Mesothelial cell of epicardium (in vitro differentiated cells): ENCODE data around the gene KRTAP4-9. TPM values are rescaled to one million over a fixed set of nuclear protein-coding genes. Genes with fewer than 3 reads are reported as not detected.
"Not testable (repeated sequence)": the region's sequence is repeated elsewhere in the genome, so short reads cannot be mapped to it uniquely, and the experiment has no call there.

Experiments
- DNase-seq, 2 experiments: peaks; one replicate each; pipeline ENCODE4 v3.0.0; 2021; ENCODE audit warnings: low spot score in 2 of 2; ENCODE audit not compliant: unreplicated experiment in 2 of 2
- H3K27ac Mint-ChIP-seq: 2 replicates; pipeline ENCODE4 v1.8.0; 2021; ENCODE audit warnings: mixed read lengths
- H3K27me3 Mint-ChIP-seq: 2 replicates; pipeline ENCODE4 v1.8.0; 2021; ENCODE audit warnings: low read depth, mixed read lengths
- H3K36me3 Mint-ChIP-seq: 2 replicates; pipeline ENCODE4 v1.8.0; 2021; ENCODE audit warnings: mixed read lengths
- H3K4me1 Mint-ChIP-seq: 2 replicates; pipeline ENCODE4 v1.8.0; 2021; ENCODE audit warnings: mixed read lengths
- H3K4me3 Mint-ChIP-seq: 2 replicates; pipeline ENCODE4 v1.8.0; 2021; ENCODE audit warnings: mild to moderate bottlenecking, moderate library complexity, mixed read lengths
- H3K9me3 Mint-ChIP-seq: 2 replicates; pipeline ENCODE4 v1.8.0; 2021; ENCODE audit warnings: mixed read lengths
- total RNA-seq: library from RNA; stranded (reverse); gene quantifications from 3 replicates; pipeline ENCODE4 v1.2.1, GENCODE V29; 2021
- TF ChIP-seq, protein P1 (sequence below): fragments of 200-600 bp; sonication (generic); IDR thresholded peaks from one replicate; pipeline ENCODE4 v1.5.0; 2021; ENCODE audit warnings: antibody characterized with exemption; ENCODE audit not compliant: unreplicated experiment

KRTAP4-9 gene
- total RNA-seq, 1 donor from 2014 or later = not detected

DNA sequence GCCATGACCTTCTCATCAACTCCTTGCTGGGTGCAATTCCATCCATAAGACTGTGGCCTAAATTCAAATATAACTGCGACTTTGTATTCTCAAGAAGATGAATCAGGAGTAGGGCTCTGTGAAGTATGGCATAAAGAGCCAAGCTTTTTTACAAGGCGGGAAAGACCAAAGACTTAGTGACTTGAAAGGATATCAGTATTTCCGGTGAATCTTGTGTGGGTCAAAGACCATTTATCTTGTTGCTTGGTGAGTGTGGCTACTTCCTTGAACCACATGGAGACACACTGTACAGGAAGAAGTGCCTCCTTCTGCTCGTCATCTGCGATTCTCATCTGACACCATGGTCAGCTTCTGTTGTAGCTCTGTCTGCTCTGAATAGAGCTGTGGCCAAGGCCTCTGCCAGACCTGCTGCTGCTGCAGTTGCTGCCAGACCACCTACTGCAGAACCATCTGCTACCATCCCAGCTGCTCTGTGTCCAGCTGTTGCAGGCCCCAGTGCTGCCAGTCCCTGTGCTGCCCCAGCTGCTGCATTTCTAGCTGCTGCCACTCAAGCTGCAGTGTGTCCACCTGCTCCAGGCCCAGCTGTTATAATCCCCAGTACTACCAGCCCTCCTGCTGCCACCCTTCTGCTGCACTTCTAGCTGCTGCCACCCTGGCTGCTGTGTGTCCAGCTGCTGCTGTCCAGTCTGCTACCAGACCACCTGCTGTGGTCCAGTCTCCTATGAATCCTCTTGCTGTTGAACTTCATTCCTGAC, 33.4 kb upstream of the KRTAP4-9 start:
- no peak for DNase-seq
- Mint-ChIP-seq H3K27ac (no peak overlapping the region), H3K4me3 (no peak overlapping the region), H3K9me3 (no peaks in the 10 kb centered on the region), H3K4me1 (no peaks in the 10 kb centered on the region), H3K27me3 (no peaks in the 10 kb centered on the region), H3K36me3 (no peaks in the 10 kb centered on the region)
- TF ChIP-seq, protein P1, sequence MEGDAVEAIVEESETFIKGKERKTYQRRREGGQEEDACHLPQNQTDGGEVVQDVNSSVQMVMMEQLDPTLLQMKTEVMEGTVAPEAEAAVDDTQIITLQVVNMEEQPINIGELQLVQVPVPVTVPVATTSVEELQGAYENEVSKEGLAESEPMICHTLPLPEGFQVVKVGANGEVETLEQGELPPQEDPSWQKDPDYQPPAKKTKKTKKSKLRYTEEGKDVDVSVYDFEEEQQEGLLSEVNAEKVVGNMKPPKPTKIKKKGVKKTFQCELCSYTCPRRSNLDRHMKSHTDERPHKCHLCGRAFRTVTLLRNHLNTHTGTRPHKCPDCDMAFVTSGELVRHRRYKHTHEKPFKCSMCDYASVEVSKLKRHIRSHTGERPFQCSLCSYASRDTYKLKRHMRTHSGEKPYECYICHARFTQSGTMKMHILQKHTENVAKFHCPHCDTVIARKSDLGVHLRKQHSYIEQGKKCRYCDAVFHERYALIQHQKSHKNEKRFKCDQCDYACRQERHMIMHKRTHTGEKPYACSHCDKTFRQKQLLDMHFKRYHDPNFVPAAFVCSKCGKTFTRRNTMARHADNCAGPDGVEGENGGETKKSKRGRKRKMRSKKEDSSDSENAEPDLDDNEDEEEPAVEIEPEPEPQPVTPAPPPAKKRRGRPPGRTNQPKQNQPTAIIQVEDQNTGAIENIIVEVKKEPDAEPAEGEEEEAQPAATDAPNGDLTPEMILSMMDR = no peak

DNA sequence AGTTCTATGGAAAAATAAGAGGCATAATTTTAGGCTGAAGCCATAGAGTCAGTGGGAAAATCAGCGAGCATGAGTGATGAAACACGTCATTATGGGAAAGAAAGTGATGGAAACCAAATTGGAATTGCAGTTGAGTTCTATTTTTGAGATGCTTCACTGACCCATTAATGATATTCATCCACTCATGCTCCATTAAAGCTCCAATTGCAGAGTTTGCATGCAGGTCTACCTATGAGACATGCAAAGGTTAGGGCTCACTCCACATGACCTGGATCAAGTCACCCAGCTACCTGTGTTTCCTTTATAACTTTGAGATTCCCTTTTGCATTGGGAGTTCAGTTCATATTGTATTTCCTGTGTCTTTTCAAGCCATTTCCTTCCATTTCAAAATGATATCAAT, 31.5 kb upstream of the KRTAP4-9 start:
- H3K4me3 Mint-ChIP-seq = no peak overlapping the region
- H3K36me3 Mint-ChIP-seq = no peaks in the 10 kb centered on the region
- DNase-seq = no peak

DNA sequence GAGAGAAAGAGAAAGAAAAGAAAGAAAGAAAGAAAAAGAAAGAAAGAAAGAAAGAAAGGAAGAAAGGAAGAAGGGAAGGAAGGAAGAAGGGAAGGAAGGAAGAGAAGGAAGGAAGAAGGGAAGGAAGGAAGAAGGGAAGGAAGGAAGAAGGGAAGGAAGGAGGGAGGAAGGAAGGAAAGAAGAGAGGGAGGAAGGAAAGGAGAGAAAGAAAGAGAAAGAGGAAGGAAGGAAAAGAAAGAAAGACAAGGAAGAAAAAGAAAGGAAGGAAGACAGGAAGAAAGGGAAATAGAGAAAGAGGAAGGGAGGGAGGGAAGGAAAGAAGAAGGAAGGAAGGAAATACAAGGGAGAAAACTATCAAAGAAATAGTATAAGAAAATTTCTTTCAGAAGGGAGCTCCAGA, 28.4 kb upstream of the KRTAP4-9 start:
- no peaks in the 10 kb centered on the region for H3K27me3 Mint-ChIP-seq
- TF ChIP-seq, protein P1 = no peak

More for the DNA sequence above, 31.5 kb upstream of the KRTAP4-9 start:
- H3K9me3 Mint-ChIP-seq = peaks cover 3% of the 10 kb centered on the region
- no peak overlapping the region for H3K27ac Mint-ChIP-seq
- H3K4me1 Mint-ChIP-seq = no peaks in the 10 kb centered on the region
- H3K27me3 Mint-ChIP-seq = no peaks in the 10 kb centered on the region
- TF ChIP-seq, protein P1 = no peak

DNA sequence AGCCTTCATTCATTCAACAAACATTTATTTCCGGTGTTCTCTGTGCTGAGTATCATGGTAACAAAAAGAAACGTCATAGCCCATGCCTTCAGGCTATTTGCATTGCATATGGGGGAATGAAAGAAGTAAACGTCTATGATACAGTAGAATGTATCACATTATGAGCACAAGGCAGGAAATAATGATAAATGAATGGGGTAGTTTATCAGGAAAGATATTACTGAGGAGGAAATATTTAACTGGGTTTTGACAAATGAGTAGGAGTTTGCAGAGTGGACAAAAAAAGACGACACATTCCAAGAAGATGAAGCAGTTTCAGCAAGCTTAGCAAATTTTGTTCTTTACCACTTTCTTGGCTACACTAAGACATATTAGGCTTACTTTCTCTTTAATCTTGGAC, 22.6 kb upstream of the KRTAP4-9 start:
- Mint-ChIP-seq H3K27ac (peak overlapping the region; percentile 76), H3K9me3 (peaks cover 8% of the 10 kb centered on the region), H3K4me3 (no peak overlapping the region), H3K36me3 (no peaks in the 10 kb centered on the region), H3K27me3 (peaks cover 6% of the 10 kb centered on the region), H3K4me1 (peaks cover 19% of the 10 kb centered on the region)
- TF ChIP-seq, protein P1 = no peak
- DNase-seq = no peak

More for the DNA sequence above, 28.4 kb upstream of the KRTAP4-9 start:
- Mint-ChIP-seq H3K27ac (no peak overlapping the region), H3K9me3 (peaks cover 8% of the 10 kb centered on the region), H3K36me3 (no peaks in the 10 kb centered on the region), H3K4me1 (no peaks in the 10 kb centered on the region), H3K4me3 (no peak overlapping the region)
- no peak for DNase-seq

DNA sequence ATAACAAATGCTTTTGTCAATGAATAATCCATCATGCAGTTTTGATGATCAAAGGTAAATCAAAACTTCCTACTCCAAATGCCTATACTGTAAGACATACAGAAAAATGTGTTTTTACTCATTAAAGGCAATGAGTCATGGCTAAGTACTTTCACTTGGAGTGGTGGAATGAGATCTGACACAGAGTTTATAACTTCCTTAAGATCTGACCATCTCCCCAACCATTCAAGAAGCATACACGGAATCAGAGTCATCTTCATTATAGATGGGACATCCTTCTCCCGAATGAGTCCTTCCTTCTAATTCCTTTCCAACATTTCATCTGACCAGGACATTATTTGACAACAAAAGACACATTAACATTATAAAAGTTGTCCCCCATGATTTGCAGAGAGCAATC, 21.8 kb upstream of the KRTAP4-9 start:
- not testable (repeated sequence) for H3K4me3 Mint-ChIP-seq, H3K9me3 Mint-ChIP-seq, H3K36me3 Mint-ChIP-seq, H3K27me3 Mint-ChIP-seq, H3K27ac Mint-ChIP-seq, DNase-seq
- H3K4me1 Mint-ChIP-seq = peaks cover 22% of the 10 kb centered on the region

GRCh38 chr17:41084100-41084856, 20.9 kb upstream of the KRTAP4-9 start, which contains the start of gene KRTAP4-7:
Gene KRTAP4-7, plus strand, starts transcription at chr17:41084150. Its CDS starts 57 bp downstream, at chr17:41084207.
- DNase-seq, H3K9me3 Mint-ChIP-seq, H3K27ac Mint-ChIP-seq, H3K36me3 Mint-ChIP-seq, H3K4me3 Mint-ChIP-seq, H3K27me3 Mint-ChIP-seq: not testable (repeated sequence)
- H3K4me1 Mint-ChIP-seq = peaks cover 22% of the 10 kb centered on the region

DNA sequence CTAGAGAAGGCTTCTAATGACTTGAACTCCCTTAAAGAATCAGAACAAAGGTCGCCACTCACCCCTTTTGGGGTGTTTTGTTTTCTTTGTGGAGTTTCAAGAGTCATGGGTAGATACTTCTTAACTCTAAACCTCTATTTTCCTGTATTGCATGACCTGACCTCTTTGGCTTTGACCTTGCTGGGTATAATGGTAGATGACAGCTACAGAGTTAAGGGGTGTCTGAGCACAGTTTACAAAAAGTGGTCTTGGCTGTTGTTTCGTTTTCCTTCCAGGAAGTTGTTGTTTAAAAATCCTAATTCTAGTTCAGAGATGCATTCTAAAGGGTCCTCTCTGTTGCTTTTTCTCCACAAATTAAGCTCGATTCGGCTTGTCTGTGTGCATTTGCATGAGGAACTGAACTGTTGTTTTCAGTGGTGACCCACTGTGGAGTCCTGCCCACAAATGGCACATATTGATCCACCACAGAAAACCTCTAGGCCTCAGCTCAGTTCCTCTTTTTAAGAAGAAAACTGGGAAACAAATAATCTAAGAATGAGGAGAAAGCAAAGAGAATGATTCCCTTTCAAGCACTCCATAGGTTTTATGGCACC, 16.3 kb upstream of the KRTAP4-9 start:
- H3K36me3 Mint-ChIP-seq, H3K4me1 Mint-ChIP-seq, H3K27me3 Mint-ChIP-seq, H3K4me3 Mint-ChIP-seq, H3K27ac Mint-ChIP-seq, DNase-seq: not testable (repeated sequence)
- peaks cover 15% of the 10 kb centered on the region for H3K9me3 Mint-ChIP-seq
